Right kidney (tissue), 1 donor: Measurements from ENCODE around the gene MYBPC2.

ENCODE experiments used
- DNase-seq: peaks from one replicate; pipeline ENCODE4 v3.0.0-alpha.2; 2016

The MYBPC2 gene

DNA sequence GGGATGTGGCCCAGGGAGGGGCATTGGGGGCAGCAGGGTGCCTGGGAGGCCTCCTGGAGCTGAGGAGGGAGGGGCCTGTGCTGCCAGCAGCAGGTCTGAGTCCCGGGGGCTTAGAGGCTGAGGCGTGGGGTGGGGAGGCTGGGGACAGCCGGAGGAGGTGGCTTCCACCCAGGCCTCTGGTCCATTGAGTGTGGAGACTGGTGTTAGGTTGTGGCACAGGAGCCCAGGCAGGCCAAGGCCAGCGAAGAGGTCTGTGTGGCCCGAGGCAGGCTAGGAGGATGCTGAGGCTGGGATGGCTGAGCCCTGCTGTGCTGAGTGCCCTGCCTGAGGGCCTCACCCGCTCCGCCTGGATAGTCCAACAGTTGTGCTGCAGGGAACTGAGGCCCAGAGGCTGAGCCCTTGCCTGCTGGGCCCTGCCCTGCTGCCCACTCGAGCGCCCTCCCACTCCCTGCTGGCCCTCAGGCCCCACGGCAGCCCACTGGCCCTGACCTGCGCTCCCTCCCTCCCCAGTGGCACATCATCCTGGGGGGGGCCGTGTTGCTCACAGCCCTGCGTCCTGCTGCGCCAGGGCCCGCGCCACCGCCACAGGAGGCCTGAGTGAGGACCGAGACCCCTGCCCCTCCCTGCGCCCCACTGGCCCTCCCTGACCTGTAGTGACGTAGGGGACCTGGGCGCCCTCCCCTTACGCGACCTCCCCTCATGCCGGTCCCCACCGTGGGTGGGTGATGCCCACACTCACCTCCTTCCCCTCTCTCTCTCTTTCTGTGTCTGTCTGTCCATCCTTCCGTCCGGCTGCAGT lies 48.9 kb downstream of the MYBPC2 start:
- no peak for DNase-seq

DNA sequence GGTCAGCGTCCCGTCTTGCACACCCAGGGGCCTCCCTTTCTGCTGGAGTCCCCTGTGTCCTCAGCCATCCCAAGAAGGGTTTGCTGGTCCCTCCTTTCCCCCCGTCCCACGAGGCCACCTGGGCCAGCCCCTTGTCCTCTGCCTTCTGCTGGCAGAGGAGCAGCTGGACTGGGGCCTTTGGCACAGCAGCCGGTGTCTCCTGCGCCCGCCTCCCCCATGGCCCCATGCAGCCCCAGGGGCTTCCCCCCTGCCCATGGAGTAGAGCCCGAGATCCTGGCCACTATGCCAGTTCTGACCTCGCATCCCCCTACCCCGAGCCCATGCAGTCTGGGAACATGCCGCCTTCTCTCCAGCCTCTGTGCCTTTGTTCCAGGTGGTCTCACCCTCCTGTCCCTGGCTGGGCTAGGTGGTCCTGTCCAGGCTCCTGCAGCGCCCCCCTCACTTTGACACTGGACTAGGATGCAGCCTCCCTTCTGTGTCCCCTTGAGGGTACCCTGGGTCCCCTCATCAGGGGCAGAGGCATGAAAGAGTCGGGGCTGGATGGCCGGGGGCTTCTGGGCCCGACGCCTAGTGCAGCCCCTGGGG lies 49.7 kb downstream of the MYBPC2 start:
- no peak for DNase-seq

DNA sequence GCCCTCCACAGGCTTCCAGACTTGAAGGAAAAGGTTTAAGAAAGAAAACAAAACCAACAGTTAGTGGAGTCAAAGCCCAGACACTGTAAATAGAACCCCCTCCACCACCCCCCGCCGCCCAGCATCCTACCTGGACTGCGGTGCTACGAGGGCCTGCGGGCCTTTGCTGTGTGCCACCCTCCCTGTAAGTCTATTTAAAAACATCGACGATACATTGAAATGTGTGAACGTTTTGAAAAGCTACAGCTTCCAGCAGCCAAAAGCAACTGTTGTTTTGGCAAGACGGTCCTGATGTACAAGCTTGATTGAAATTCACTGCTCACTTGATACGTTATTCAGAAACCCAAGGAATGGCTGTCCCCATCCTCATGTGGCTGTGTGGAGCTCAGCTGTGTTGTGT lies 50.2 kb downstream of the MYBPC2 start:
- DNase-seq, result no peak

DNA sequence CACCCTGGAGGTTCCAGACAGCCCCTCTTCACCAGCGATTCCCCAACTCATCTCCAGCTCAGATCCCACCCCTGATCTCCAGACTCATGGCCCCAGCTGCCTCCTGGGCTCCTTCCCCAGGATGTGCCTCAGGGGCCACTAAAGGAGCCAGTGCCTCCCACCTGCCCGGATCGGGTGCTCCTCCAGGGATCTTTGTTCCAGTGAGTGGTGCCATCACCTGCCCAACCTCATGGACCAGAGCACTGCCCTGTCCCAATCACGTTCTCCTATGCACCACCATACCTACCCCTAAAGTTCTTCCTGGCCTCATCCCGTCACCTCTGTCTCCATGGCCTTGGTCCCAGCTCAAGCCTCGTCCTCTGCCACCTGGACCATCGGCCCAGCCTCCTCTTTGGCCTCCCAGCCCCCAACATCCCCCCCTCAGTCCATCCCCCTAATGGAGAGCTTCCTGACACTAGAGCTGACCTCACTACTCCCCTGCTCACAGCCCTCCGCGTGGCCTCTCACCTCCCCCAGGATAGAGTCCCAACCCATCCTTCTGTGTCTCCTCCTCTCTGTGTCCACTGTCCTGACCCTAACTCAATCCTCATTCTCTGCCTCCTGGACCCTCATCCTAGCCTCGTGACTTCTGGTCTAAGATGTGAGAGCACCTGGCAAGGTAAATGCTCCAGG lies 52.7 kb downstream of the MYBPC2 start:
- no peak for DNase-seq

DNA sequence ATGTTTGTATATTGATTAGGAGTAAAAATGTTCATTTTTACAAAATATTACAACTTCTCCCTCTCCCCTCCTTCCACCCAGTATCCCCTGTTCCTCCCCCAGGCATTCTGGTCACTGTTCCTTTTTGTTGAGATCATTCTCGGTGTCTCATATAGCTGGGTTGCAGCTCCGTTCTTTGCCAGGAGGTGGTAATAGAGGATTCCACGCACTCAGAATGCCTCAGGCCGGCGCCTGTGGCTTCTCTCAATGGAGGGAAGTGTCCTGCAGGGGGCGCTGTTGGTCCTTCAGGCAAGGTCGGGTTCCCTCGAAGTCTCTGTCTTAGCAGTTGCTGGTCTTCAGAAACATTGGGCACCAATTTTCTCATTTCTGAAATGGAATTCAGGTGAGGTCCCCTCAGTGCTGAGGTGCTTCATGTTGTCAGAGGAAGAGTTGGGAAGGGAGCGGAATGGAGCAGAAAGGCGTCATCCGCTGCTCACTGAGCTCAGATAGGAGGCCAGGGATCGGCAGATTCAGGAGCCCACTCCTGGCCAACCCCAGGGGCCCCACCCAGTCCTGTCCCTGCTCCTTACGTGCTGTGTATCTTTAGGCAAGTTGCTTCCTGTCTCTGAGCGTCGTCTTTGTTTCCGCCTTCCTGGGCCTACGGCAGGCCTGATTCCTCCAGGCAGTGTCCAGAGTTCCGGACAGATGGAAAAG lies 54.3 kb downstream of the MYBPC2 start:
- DNase-seq, result no peak

DNA sequence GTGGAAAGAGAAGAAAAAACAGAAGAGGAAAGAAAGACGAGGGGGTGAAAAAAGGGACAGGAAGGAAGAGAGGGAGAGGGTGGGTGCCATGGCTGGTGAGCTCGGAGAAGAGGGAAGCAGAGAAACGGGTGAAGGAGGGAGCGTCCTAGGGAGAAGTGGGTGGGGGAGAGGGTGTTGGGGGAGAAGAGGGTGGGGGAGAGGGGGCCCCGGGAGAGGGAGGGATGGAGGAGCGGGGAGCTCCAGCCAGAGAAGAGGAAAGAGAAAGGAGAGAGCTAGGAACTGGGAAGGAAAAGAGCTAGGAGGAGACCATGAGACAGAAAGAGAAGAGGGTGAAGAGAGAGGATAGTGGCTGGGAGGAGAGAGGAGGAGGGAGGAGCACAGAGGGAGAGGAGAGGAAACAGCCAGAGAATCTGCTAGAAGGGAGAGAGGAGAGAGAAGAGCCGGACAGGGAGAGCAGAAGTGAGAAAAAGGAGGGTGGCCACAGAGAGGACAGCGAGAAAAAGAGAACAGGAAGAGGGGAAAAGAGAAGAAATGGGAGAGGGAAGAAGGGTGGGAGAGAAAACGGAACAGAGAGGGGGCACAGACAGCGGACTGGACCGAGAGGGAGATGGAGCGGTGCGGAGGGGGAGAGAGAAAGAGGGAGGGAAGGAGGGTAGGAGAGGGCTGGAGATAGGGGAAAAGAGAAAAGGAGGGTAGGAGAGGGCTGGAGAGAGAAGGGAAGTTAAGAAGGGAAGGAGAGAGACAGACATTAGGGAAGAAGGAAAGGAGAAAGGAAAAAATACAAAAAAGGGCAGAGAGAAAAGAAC lies 55.9 kb downstream of the MYBPC2 start:
- no peak for DNase-seq

DNA sequence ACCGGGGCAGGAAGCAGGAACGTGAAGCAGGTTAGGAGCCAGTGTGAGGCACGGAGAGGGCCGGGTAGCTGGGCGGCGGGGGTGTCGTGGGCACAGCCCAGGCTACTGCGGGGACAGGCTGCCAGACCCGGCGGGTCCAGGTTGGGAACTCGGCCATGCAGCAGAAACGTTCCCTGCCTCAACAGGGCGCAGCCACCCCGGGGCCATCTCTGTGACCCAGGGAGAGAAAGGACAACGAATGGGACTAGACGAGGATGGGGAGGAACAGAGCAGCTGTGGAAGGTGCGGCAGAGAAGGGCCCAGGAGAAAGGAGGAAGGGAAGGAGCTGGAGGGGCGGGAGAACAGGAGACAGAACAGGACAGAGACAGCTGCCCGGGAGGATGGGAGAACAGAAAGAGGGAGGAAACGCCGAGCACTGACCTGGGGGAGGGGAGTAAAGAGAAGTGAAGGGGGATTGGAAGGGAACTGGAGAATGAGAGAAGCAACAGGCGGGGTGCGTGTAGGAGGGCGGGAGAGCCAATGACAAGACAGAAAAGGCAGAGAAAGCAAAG lies 56.8 kb downstream of the MYBPC2 start:
- no peak for DNase-seq

DNA sequence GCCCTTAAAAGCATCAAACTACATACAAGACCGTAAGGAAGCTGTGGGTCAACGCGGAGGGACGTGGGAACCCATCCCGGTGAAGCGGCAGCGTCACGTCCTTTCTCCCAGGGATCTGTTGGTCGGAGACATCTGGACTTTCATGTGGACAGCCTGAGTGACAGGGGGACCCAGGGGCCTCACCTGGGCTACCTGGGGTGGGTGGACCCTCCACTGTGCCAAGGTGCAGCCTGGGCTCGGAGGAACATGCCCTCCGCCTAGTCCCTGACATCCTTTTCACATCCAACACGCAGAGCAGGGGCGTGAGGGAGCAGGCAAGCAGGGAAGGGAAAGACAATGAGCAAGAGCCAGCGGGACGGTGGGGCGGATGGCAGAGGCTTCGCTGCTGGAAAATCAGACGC lies 57.7 kb downstream of the MYBPC2 start:
- no peak for DNase-seq

DNA sequence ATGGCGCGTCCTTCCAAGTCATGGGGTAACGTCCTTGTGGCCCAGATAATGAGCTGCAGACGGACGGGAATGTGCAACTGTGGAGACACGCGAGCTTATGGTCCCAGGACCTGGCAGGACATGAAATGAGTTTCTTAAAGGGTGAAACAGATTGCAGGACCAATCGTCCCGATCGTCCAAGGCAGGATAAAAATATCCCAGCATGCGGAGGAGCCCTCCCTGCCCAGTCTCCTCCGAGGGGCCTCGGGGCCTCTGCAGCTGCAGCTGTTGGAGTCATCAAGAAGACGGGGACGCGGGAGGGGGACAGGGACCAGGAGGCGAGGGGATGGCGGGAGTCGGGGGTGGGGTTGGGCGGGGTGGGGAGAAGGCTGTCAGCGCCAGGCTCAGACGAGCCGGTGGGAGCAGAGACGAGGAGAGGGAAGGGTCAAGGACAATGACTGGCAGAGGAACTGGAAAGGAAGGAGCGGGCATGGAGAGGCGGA lies 58.3 kb downstream of the MYBPC2 start:
- DNase-seq, result no peak

DNA sequence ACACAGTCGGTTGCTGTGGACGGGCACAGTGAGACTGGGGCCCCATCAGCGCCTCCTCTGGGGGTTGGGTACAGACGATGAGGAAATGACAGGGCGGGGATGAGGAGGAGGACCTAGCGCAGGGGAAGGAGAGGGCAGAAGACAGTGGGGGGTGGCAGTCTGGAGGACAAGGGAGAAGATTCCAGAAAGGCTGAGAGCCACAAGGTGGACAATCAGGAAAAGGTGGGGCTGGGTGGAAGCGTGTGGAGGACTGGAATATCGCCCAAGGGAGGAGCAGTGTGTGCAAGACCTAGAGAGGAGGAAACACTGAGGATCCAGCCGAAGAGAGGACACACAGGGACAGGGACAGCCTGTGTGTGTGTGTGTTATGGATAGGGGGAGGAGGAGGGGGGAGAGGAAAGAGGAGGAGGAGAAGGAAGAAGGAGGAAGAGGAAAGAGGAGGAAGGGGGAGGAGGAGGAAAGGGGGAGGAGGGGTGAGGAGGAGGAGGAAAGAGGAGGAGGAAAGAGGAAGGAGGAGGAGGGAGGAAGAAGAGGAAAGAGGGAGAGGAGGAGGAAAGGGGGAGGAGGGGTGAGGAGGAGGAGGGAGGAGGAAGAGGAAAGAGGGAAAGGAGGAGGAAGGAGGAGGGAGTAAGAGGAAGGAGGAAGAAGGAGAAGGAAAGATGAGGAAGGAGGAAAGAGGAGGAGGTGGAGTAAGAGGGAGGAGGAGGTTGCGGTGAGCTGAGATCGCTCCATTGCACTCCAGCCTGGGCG lies 59.8 kb downstream of the MYBPC2 start:
- DNase-seq, result no peak

DNA sequence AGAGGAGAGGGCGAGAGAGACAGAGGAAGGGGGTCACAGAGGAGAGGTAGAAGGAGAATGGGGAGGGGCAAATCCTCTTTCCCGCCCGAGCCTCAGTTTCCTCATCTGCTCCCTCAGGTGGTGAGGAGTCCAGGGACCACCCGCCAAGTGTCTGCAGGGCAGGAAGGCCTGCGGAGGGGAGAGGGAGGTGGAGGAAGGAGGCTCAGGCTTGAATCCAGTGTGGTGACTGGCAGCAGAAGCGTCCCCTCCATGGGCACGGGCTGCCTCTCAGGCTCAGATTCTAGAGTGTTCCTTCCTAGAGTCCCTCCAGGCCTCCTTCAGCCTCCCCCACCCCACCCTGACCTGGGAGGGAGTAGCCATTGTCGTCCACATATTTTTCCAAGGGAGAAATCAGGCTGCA lies 60.5 kb downstream of the MYBPC2 start:
- DNase-seq, result no peak

DNA sequence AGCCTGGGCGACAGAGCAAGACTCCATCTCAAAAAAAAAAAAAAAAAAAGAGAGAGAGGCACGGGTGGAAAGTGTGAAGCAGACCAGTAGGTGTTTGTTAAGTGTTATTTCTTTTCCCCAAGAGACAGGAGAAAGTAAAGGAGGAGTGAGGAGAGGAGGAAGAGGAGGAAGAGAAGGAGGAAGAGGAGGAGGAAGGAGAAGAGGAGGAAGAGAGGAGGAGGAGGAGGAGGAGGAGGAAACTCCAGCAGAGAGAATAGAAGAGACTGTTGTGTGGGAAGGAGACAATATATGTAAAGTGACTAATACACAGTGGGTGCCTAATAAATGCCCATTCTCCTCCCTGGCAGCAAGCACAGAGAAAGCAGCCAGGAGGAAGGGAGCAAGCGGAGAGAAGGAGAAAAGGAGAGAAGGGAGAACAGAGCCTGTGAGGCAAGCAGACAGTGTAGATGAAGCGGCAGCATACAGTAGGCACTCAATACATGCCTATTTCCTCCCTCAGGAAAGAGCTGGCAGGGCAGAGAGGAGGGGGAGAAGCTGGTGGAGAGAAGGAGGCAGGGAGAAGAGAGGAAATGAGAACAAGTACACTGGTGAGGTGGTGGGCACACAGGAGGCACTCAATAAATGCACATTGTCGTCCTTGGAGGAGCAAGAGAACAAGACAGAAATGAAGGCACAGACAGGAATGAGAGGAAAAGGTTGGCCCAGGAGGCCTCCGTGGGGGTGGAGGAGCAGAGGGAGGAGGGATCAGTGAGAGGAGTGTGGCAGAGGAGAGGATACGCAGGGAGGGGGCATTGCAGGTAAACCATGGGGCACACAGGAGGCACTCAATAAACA lies 61.7 kb downstream of the MYBPC2 start:
- no peak for DNase-seq

DNA sequence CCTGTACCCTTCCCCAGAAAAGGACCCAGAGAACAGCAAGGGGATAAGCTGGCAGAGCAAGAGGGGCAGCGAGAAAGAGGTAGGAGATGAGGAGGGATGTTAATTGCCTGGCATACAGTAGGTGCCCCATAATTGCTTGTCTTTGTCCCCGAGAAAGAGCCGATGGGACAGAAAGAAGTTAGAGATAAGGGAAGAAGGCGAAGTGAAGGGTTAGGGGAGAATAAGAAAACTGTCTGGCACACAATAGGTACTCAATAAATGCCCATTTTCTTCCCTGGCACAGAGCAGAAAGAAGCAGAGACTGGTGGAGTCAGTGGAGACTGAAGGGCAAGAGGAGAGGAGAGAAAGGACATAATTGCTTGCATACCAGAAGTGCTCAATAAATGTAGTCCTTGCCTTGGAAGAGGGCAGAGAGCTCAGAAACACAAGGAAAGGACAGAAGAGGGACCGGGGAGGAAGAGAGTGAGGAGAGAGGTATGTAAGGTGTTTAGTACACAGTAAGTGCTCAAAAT lies 62.4 kb downstream of the MYBPC2 start:
- no peak for DNase-seq

DNA sequence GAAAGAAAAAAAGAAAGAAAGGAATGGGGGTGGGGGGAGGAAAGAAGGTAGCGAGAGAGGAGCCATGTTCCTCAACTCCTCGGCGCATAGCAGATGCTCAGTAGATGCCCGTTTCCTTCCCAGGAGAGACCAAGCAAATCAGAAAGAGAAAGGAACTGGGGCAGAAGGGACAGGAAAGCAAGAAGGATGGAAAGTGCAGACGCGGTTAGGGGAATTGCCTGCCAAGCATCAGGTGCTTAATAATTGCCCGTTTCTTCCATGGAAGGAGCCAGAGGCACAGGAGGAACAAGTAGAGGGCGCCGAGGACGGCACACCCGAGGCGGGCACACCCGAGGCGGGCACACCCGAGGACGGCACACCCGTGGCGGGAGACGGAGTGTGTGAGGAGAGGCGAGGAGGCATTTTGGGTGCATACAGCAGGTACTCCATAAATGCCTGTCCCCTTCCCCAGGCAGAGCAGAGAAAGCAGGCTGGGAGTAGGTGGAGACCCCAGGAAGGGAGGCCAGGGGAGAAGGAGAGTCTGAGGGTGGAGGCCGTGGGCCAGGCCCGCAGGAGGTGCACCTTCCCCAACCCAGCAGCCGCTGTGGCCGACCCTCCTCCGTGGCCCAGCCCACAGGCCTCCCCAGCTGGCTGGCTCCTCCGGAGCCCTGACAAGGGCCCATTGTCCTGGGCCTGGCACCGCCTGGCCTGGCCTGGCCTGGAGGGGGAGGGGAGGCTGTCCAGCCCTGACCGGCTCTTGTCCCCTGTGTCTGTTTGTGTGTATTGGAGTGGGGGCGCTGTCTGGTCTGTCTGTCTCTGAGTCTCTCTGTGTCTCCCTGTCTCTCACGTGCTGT lies 63.7 kb downstream of the MYBPC2 start:
- DNase-seq, result no peak

DNA sequence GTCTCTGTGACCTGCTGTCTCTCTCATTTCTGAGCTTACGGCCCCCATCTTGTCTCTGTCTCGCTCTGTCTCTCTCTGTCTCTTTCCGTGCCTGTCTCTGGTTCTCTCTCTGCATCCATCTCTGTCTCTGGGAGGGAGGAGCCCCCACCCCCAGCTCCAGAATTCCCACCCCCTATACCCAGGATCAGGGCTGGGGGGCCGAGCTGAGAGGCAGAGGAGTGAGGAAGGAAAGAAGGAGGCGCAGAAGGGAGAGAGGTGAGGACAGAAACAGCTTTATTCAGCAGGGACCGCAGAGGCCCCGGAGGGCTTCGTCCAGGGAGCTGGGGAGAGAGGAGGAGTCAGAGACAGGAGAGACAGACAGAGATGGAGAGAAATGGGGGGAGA lies 64.3 kb downstream of the MYBPC2 start:
- no peak for DNase-seq

DNA sequence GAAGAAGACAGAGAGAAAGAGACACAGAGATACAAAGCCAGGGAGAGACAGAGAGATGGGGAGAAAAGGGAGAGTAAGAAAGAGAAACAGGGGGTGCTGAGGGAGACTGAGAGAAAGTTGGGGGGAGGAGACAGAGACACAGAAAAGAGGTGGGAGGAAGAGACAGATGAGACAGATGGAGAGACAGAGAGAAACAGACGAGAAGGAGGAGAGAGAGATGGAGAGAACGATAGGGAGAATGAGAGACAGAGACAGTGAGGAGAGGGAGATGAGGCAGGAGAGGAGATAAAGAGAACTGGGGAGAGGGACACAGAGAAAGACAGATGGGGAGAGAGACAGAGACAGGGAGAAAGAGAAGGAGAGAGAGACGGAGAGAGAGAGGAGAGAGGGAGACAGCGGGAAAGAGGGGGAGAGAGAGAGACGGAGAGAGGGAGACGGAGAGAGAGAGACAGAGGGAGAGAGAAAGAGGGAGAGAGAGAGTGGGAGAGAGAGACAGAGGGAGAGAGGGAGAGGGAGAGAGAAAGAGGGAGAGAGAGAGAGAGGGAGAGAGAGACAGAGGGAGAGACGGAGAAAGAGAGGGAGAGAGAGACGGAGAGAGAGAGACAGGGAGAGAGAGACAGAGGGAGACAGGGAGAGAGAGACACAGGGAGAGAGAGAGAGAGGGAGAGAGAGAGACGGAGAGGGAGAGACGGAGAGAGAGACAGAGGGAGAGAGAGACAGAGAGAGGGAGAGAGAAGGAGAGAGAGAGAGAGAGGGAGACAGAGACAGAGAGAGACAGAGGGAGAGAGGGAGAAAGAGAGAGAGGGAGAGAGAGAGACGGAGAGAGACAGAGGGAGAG lies 65.7 kb downstream of the MYBPC2 start:
- DNase-seq, result no peak

DNA sequence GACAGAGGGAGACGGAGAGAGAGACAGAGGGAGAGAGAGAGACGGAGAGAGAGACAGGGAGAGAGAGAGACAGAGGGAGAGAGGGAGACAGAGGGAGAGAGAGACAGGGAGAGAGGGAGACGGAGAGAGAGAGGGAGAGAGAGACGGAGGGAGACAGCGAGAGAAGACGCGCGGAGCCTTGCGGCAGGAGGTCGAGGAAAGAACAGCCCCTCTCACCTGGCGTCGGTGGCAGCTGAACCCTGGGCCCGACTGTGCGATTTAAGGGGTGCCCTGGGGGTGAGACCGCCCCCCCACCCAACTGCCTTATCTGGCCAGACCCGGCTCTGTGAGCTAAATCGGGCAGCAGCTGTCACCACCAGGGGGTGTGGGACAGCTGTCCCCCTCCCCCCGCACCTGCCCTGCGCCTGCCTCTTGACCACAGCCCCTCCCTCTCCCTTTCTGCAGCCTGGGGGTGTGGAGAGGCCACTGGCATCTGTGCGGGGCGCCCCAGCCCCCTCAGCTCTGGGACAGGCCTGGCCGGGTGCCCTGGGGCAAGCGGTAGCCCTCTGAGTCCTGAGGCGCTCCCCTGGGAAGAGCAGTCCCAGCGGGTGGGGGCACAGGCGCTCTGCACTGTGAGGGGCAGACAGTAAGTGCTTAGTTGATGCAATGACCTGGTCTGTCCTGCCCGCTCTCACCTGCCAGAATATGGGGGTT lies 67.5 kb downstream of the MYBPC2 start:
- DNase-seq, result peak; percentile 55
